ENCODE measurements around the gene GRIN2C. TPM values are rescaled to one million over a fixed set of nuclear protein-coding genes. Genes with fewer than 3 reads are reported as not detected.

GRIN2C gene
- total RNA-seq, 1 donor from 2014 or later, result 1.0 TPM

DNA sequence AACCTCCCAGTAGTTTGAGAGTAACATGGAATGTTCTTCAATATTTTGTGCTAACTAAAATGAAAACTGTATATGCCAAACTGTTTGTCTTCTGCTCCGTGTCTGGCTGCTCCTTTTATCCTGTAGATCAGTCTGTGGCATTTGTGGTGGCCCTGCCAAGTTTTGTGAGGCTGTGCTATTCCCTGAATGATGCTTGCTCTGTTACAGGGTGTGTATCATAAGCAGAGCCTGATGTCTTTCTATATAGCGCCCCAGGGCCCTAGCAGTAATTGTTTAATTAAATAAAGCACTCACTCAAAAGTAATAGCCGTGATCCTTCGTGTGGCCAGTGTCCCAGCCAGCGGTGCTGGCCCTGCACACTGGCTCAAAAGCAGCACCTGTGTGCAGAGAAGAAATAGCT is 55.7 kb downstream of the GRIN2C start:
- Histone ChIP-seq H3K27me3 (ENCODE audit: insufficient read depth, low read length) (no peaks in the 10 kb centered on the region), H3K4me1 (ENCODE audit: insufficient read depth, low read length) (no peaks in the 10 kb centered on the region), H3K9me3 (ENCODE audit: insufficient read depth, low read depth, low read length) (no peaks in the 10 kb centered on the region), H3K9ac (ENCODE audit: low read length) (no peak overlapping the region), H3K27ac (ENCODE audit: low read depth, low read length) (no peak overlapping the region), H3K79me2 (ENCODE audit: insufficient read depth, low read length) (no peaks in the 10 kb centered on the region), H3K36me3 (ENCODE audit: insufficient read depth, low read length) (peaks cover 5% of the 10 kb centered on the region), H3K4me3 (ENCODE audit: insufficient read depth, low read depth, low read length) (no peak overlapping the region), H3K4me2 (ENCODE audit: low read length) (no peak overlapping the region), H2AFZ (ENCODE audit: low read depth, low read length) (no peak overlapping the region), H4K20me1 (ENCODE audit: insufficient read depth, low read length) (peaks cover 53% of the 10 kb centered on the region)
- FAIRE-seq, result no peak
- Mint-ChIP-seq H3K4me3 (ENCODE audit: unreplicated experiment) (no peak overlapping the region), H3K27me3 (ENCODE audit: low read depth, unreplicated experiment) (no peaks in the 10 kb centered on the region), H3K4me1 (ENCODE audit: low read depth, unreplicated experiment) (peaks cover under 1% of the 10 kb centered on the region), H3K36me3 (ENCODE audit: low read depth, unreplicated experiment) (peaks cover 30% of the 10 kb centered on the region), H3K9me3 (ENCODE audit: unreplicated experiment) (no peaks in the 10 kb centered on the region), H3K27ac (ENCODE audit: unreplicated experiment) (no peak overlapping the region)
- TF ChIP-seq EZH2 (IDR thresholded peaks at IDR 0.05; ENCODE audit: insufficient read depth, low read length), result no peak
- TF ChIP-seq, protein P1, sequence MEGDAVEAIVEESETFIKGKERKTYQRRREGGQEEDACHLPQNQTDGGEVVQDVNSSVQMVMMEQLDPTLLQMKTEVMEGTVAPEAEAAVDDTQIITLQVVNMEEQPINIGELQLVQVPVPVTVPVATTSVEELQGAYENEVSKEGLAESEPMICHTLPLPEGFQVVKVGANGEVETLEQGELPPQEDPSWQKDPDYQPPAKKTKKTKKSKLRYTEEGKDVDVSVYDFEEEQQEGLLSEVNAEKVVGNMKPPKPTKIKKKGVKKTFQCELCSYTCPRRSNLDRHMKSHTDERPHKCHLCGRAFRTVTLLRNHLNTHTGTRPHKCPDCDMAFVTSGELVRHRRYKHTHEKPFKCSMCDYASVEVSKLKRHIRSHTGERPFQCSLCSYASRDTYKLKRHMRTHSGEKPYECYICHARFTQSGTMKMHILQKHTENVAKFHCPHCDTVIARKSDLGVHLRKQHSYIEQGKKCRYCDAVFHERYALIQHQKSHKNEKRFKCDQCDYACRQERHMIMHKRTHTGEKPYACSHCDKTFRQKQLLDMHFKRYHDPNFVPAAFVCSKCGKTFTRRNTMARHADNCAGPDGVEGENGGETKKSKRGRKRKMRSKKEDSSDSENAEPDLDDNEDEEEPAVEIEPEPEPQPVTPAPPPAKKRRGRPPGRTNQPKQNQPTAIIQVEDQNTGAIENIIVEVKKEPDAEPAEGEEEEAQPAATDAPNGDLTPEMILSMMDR (IDR thresholded peaks at IDR 0.05; ENCODE audit: insufficient read depth, low read depth, low read length), result no peak
- no peak for DNase-seq (ENCODE audit: low read depth)

- H3K9ac ChIP-seq (ENCODE audit: low read length), result no peak overlapping the region
These were observed 56.2 kb downstream of the GRIN2C start for GRCh38 chr17:74803388-74803930.

GRCh38 chr17:74801896-74802295 is 57.8 kb downstream of the GRIN2C start:
- Histone ChIP-seq H3K36me3 (ENCODE audit: insufficient read depth, low read length) (peaks cover 5% of the 10 kb centered on the region), H3K79me2 (ENCODE audit: insufficient read depth, low read length) (no peaks in the 10 kb centered on the region), H3K9me3 (ENCODE audit: insufficient read depth, low read depth, low read length) (no peaks in the 10 kb centered on the region), H4K20me1 (ENCODE audit: insufficient read depth, low read length) (peaks cover 55% of the 10 kb centered on the region), H3K9ac (ENCODE audit: low read length) (no peak overlapping the region), H3K4me2 (ENCODE audit: low read length) (no peak overlapping the region), H3K27me3 (ENCODE audit: insufficient read depth, low read length) (no peaks in the 10 kb centered on the region), H3K27ac (ENCODE audit: low read depth, low read length) (no peak overlapping the region), H2AFZ (ENCODE audit: low read depth, low read length) (no peak overlapping the region), H3K4me1 (ENCODE audit: insufficient read depth, low read length) (peaks cover 15% of the 10 kb centered on the region), H3K4me3 (ENCODE audit: insufficient read depth, low read depth, low read length) (no peak overlapping the region)
- DNase-seq (ENCODE audit: low read depth) (no peak), FAIRE-seq (no peak)
- H3K36me3 Mint-ChIP-seq (ENCODE audit: low read depth, unreplicated experiment), result peaks cover 30% of the 10 kb centered on the region
- H3K27me3 Mint-ChIP-seq (ENCODE audit: low read depth, unreplicated experiment), result no peaks in the 10 kb centered on the region
- peaks cover 13% of the 10 kb centered on the region for H3K4me1 Mint-ChIP-seq (ENCODE audit: low read depth, unreplicated experiment)
- no peak for TF ChIP-seq EZH2 (IDR thresholded peaks at IDR 0.05; ENCODE audit: insufficient read depth, low read length)
- TF ChIP-seq, protein P1 (IDR thresholded peaks at IDR 0.05; ENCODE audit: insufficient read depth, low read depth, low read length), result no peak
- no peaks in the 10 kb centered on the region for H3K9me3 Mint-ChIP-seq (ENCODE audit: unreplicated experiment)
- H3K27ac Mint-ChIP-seq (ENCODE audit: unreplicated experiment), result no peak overlapping the region
- H3K4me3 Mint-ChIP-seq (ENCODE audit: unreplicated experiment), result no peak overlapping the region

More at GRCh38 chr17:74803388-74803930, 56.2 kb downstream of the GRIN2C start:
- Mint-ChIP-seq H3K36me3 (ENCODE audit: low read depth, unreplicated experiment) (peaks cover 33% of the 10 kb centered on the region), H3K9me3 (ENCODE audit: unreplicated experiment) (no peaks in the 10 kb centered on the region), H3K27ac (ENCODE audit: unreplicated experiment) (no peak overlapping the region), H3K27me3 (ENCODE audit: low read depth, unreplicated experiment) (no peaks in the 10 kb centered on the region), H3K4me1 (ENCODE audit: low read depth, unreplicated experiment) (peaks cover 4% of the 10 kb centered on the region), H3K4me3 (ENCODE audit: unreplicated experiment) (no peak overlapping the region)
- no peaks in the 10 kb centered on the region for H3K79me2 ChIP-seq (ENCODE audit: insufficient read depth, low read length)
- H3K9me3 ChIP-seq (ENCODE audit: insufficient read depth, low read depth, low read length), result no peaks in the 10 kb centered on the region
- H3K4me2 ChIP-seq (ENCODE audit: low read length), result no peak overlapping the region
- H3K36me3 ChIP-seq (ENCODE audit: insufficient read depth, low read length), result peaks cover 5% of the 10 kb centered on the region
- no peak for TF ChIP-seq EZH2 (IDR thresholded peaks at IDR 0.05; ENCODE audit: insufficient read depth, low read length)
- TF ChIP-seq, protein P1 (IDR thresholded peaks at IDR 0.05; ENCODE audit: insufficient read depth, low read depth, low read length), result no peak
- H2AFZ ChIP-seq (ENCODE audit: low read depth, low read length), result no peak overlapping the region
- FAIRE-seq (no peak), DNase-seq (ENCODE audit: low read depth) (no peak)
- no peaks in the 10 kb centered on the region for H3K27me3 ChIP-seq (ENCODE audit: insufficient read depth, low read length)
- H3K4me3 ChIP-seq (ENCODE audit: insufficient read depth, low read depth, low read length), result no peak overlapping the region
- H3K27ac ChIP-seq (ENCODE audit: low read depth, low read length), result no peak overlapping the region
- H3K4me1 ChIP-seq (ENCODE audit: insufficient read depth, low read length), result peaks cover under 1% of the 10 kb centered on the region
- H4K20me1 ChIP-seq (ENCODE audit: insufficient read depth, low read length), result peaks cover 53% of the 10 kb centered on the region
